Stimulated activated memory B cell treated with anti-CD40 and anti-IgM and Interleukin-4, amounts not matched to agents 10 μg/mL and 1 μg/mL and 100 μg/mL, for 72 hours (primary cell): ENCODE data around the gene ARFGEF2.
"Not testable (repeated sequence)": the region's sequence is repeated elsewhere in the genome, so short reads cannot be mapped to it uniquely, and the experiment has no call there.

ENCODE experiments used
- ATAC-seq: fragments of 150-1000 bp; cut with Tn5 transposase; 2 replicates; pipeline ENCODE4 v1.10.0; 2021
- H3K27ac Mint-ChIP-seq: one replicate; pipeline ENCODE4 v1.8.0; 2022; ENCODE audit warnings: mild to moderate bottlenecking, mixed read lengths
- H3K27me3 Mint-ChIP-seq: one replicate; pipeline ENCODE4 v1.8.0; 2022; ENCODE audit warnings: mixed read lengths
- H3K36me3 Mint-ChIP-seq: one replicate; pipeline ENCODE4 v1.8.0; 2022; ENCODE audit warnings: mixed read lengths
- H3K4me1 Mint-ChIP-seq: one replicate; pipeline ENCODE4 v1.8.0; 2022; ENCODE audit warnings: mixed read lengths
- H3K4me3 Mint-ChIP-seq: one replicate; pipeline ENCODE4 v1.8.0; 2022; ENCODE audit warnings: mild to moderate bottlenecking, moderate library complexity, mixed read lengths
- H3K9me3 Mint-ChIP-seq: one replicate; pipeline ENCODE4 v1.8.0; 2022; ENCODE audit warnings: mixed read lengths

ARFGEF2 gene

GRCh38 chr20:49028177-49028576, 106.7 kb downstream of the ARFGEF2 start:
- not testable (repeated sequence) for H3K27me3 Mint-ChIP-seq, H3K4me3 Mint-ChIP-seq, H3K9me3 Mint-ChIP-seq, H3K27ac Mint-ChIP-seq, H3K4me1 Mint-ChIP-seq, ATAC-seq
- peaks cover 45% of the 10 kb centered on the region for H3K36me3 Mint-ChIP-seq

- no peak for ATAC-seq
- H3K27ac Mint-ChIP-seq, result no peak overlapping the region
- peaks cover 49% of the 10 kb centered on the region for H3K36me3 Mint-ChIP-seq
These were observed 107.2 kb downstream of the ARFGEF2 start for GRCh38 chr20:49028684-49029083.

GRCh38 chr20:49029203-49029602, 107.7 kb downstream of the ARFGEF2 start:
- no peak for ATAC-seq
- H3K27me3 Mint-ChIP-seq, result no peaks in the 10 kb centered on the region
- H3K36me3 Mint-ChIP-seq, result peaks cover 51% of the 10 kb centered on the region
- no peak overlapping the region for H3K4me3 Mint-ChIP-seq
- no peaks in the 10 kb centered on the region for H3K9me3 Mint-ChIP-seq
- H3K4me1 Mint-ChIP-seq, result no peaks in the 10 kb centered on the region
- H3K27ac Mint-ChIP-seq, result no peak overlapping the region

More at GRCh38 chr20:49028684-49029083, 107.2 kb downstream of the ARFGEF2 start:
- no peak overlapping the region for H3K4me3 Mint-ChIP-seq
- H3K27me3 Mint-ChIP-seq, result no peaks in the 10 kb centered on the region
- no peaks in the 10 kb centered on the region for H3K9me3 Mint-ChIP-seq
- no peaks in the 10 kb centered on the region for H3K4me1 Mint-ChIP-seq

GRCh38 chr20:49030954-49031619, 109.6 kb downstream of the ARFGEF2 start:
- no peak for ATAC-seq

GRCh38 chr20:49032455-49032854, 110.9 kb downstream of the ARFGEF2 start:
- Mint-ChIP-seq H3K27ac (no peak overlapping the region), H3K9me3 (no peaks in the 10 kb centered on the region), H3K4me1 (no peaks in the 10 kb centered on the region), H3K27me3 (no peaks in the 10 kb centered on the region), H3K4me3 (no peak overlapping the region), H3K36me3 (peaks cover 33% of the 10 kb centered on the region)
- no peak for ATAC-seq

More at GRCh38 chr20:49030954-49031619, 109.6 kb downstream of the ARFGEF2 start:
- Mint-ChIP-seq H3K27ac (no peak overlapping the region), H3K36me3 (peaks cover 42% of the 10 kb centered on the region), H3K4me3 (no peak overlapping the region), H3K9me3 (no peaks in the 10 kb centered on the region), H3K27me3 (no peaks in the 10 kb centered on the region), H3K4me1 (no peaks in the 10 kb centered on the region)

GRCh38 chr20:49034070-49034732, 112.7 kb downstream of the ARFGEF2 start:
- Mint-ChIP-seq H3K4me3 (no peak overlapping the region), H3K36me3 (peaks cover 23% of the 10 kb centered on the region), H3K27ac (no peak overlapping the region), H3K4me1 (peaks cover 12% of the 10 kb centered on the region), H3K27me3 (no peaks in the 10 kb centered on the region), H3K9me3 (no peaks in the 10 kb centered on the region)
- no peak for ATAC-seq

GRCh38 chr20:49037962-49038387, 116.5 kb downstream of the ARFGEF2 start:
- peak; percentile 63 for ATAC-seq
- no peaks in the 10 kb centered on the region for H3K27me3 Mint-ChIP-seq
- H3K27ac Mint-ChIP-seq, result peak overlapping the region; percentile 69
- H3K4me3 Mint-ChIP-seq, result no peak overlapping the region
- no peaks in the 10 kb centered on the region for H3K9me3 Mint-ChIP-seq
- peaks cover 12% of the 10 kb centered on the region for H3K4me1 Mint-ChIP-seq
- H3K36me3 Mint-ChIP-seq, result peaks cover 14% of the 10 kb centered on the region

GRCh38 chr20:49039854-49040253, 118.3 kb downstream of the ARFGEF2 start:
- H3K4me3 Mint-ChIP-seq, result no peak overlapping the region
- no peak overlapping the region for H3K27ac Mint-ChIP-seq
- H3K36me3 Mint-ChIP-seq, result peaks cover 6% of the 10 kb centered on the region

GRCh38 chr20:49043000-49043399, 121.5 kb downstream of the ARFGEF2 start:
- Mint-ChIP-seq H3K4me3 (no peak overlapping the region), H3K27me3 (no peaks in the 10 kb centered on the region), H3K9me3 (no peaks in the 10 kb centered on the region), H3K36me3 (peaks cover 10% of the 10 kb centered on the region), H3K27ac (no peak overlapping the region), H3K4me1 (peaks cover 29% of the 10 kb centered on the region)
- no peak for ATAC-seq

More at GRCh38 chr20:49039854-49040253, 118.3 kb downstream of the ARFGEF2 start:
- Mint-ChIP-seq H3K9me3 (no peaks in the 10 kb centered on the region), H3K4me1 (peaks cover 13% of the 10 kb centered on the region), H3K27me3 (no peaks in the 10 kb centered on the region)
- no peak for ATAC-seq

- Mint-ChIP-seq H3K4me3 (peak overlapping the region; percentile 99), H3K4me1 (peaks cover 32% of the 10 kb centered on the region), H3K27me3 (no peaks in the 10 kb centered on the region), H3K36me3 (peaks cover 11% of the 10 kb centered on the region), H3K9me3 (no peaks in the 10 kb centered on the region), H3K27ac (peak overlapping the region; percentile 99)
- ATAC-seq, result no peak
These were observed 124.1 kb downstream of the ARFGEF2 start for GRCh38 chr20:49045440-49046086.

- Mint-ChIP-seq H3K36me3 (peaks cover 17% of the 10 kb centered on the region), H3K27me3 (no peaks in the 10 kb centered on the region), H3K27ac (peak within 1 kb of the TSS; percentile 99), H3K4me3 (peak within 1 kb of the TSS; percentile 99), H3K9me3 (no peaks in the 10 kb centered on the region), H3K4me1 (peaks cover 39% of the 10 kb centered on the region)
- ATAC-seq, result peak; percentile 97
These were observed 124.8 kb downstream of the ARFGEF2 start, which contains the start of gene CSE1L for GRCh38 chr20:49046087-49046900. Gene CSE1L, plus strand, starts transcription at chr20:49046312. Its CDS starts 12,152 bp downstream, at chr20:49058464.

- ATAC-seq, result no peak
- H3K4me3 Mint-ChIP-seq, result no peak overlapping the region
- H3K36me3 Mint-ChIP-seq, result peaks cover 32% of the 10 kb centered on the region
- no peak overlapping the region for H3K27ac Mint-ChIP-seq
- H3K4me1 Mint-ChIP-seq, result peaks cover 54% of the 10 kb centered on the region
- no peaks in the 10 kb centered on the region for H3K27me3 Mint-ChIP-seq
- no peaks in the 10 kb centered on the region for H3K9me3 Mint-ChIP-seq
These were observed 130.8 kb downstream of the ARFGEF2 start for GRCh38 chr20:49052334-49052733.

- Mint-ChIP-seq H3K27ac (no peak overlapping the region), H3K36me3 (peaks cover 22% of the 10 kb centered on the region), H3K27me3 (no peaks in the 10 kb centered on the region), H3K4me3 (no peak overlapping the region), H3K9me3 (no peaks in the 10 kb centered on the region), H3K4me1 (peaks cover 38% of the 10 kb centered on the region)
- ATAC-seq, result no peak
These were observed 132.6 kb downstream of the ARFGEF2 start for GRCh38 chr20:49054056-49054643.

GRCh38 chr20:49063279-49063678, 141.8 kb downstream of the ARFGEF2 start:
- no peak for ATAC-seq
- Mint-ChIP-seq H3K27me3 (no peaks in the 10 kb centered on the region), H3K36me3 (peaks cover 16% of the 10 kb centered on the region), H3K9me3 (no peaks in the 10 kb centered on the region), H3K27ac (no peak overlapping the region), H3K4me1 (no peaks in the 10 kb centered on the region), H3K4me3 (no peak overlapping the region)
